Measurements from ENCODE around the gene CD70.
"Not testable (repeated sequence)": the region's sequence is repeated elsewhere in the genome, so short reads cannot be mapped to it uniquely, and the experiment has no call there.

Gene CD70

DNA sequence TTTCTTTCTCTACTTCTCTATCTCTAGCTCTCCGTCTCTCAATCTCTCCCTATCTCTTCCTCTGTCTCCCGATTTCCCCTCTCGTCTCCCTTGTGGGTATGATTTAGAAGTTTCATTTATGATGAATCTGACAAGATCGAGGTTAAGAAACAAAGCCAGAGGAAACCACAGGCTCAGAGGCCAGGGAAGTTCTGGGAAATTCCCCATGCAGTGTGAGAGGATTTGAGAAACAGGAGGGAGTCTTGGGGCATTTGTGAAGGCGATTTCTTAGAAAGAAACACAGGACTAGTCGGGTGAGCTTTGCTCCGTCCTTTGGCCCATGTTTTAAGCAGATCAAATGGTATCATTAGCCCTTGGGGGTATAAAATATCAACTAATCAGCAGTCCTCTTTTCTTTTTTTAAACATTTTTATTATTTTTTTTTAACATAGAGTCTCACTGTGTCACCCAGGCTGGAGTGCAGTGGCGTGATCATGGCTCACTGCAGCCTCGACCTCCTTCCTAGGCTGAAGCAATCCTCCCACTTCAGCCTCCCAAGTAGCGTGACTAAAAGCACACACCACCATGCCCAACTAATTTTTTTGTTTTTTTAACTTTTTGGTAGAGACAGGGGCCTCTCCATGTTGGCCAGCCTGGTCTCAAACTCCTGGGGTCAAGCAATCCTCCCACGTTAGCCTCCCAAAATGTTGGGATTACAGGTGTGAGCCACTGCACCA is 34.3 kb downstream of the CD70 start:
- Histone ChIP-seq H3K9ac (ENCODE audit: low read depth, low read length) (no peak overlapping the region), H3K9me3 (ENCODE audit: control insufficient read depth, insufficient read depth, low read length) (no peaks in the 10 kb centered on the region), H3K4me1 (ENCODE audit: control insufficient read depth, insufficient read depth, low read length) (no peaks in the 10 kb centered on the region), H3K4me3 (ENCODE audit: low read depth, low read length) (no peak overlapping the region), H3K36me3 (ENCODE audit: control insufficient read depth, insufficient read depth, low read length) (no peaks in the 10 kb centered on the region), H3K27me3 (ENCODE audit: control insufficient read depth, insufficient read depth, low read length) (no peaks in the 10 kb centered on the region)

DNA sequence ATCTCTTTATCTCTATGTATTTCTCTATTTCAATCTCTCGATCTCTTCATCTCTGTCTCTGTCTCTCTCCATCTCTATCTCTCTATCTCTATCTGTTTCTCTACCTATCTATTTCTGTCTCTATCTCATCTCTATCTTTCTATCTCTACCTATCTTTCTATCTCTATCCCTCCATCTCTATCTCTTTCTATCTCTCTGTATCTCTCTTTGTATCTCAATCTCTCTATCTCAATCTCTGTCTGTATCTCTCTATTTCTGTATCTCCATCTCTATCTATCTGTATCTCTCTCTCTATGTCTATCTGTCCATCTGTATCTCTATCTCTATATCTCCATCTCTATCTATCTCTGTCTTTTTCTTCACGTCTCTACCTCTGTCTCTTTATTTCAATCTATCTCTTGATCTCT is 34.9 kb downstream of the CD70 start:
- Histone ChIP-seq H3K4me1 (ENCODE audit: control insufficient read depth, insufficient read depth, low read length) (peaks cover 5% of the 10 kb centered on the region), H3K27me3 (ENCODE audit: control insufficient read depth, insufficient read depth, low read length) (no peaks in the 10 kb centered on the region), H3K9me3 (ENCODE audit: control insufficient read depth, insufficient read depth, low read length) (no peaks in the 10 kb centered on the region), H3K36me3 (ENCODE audit: control insufficient read depth, insufficient read depth, low read length) (no peaks in the 10 kb centered on the region), H3K9ac (ENCODE audit: low read depth, low read length) (no peak overlapping the region), H3K4me3 (ENCODE audit: low read depth, low read length) (no peak overlapping the region)

DNA sequence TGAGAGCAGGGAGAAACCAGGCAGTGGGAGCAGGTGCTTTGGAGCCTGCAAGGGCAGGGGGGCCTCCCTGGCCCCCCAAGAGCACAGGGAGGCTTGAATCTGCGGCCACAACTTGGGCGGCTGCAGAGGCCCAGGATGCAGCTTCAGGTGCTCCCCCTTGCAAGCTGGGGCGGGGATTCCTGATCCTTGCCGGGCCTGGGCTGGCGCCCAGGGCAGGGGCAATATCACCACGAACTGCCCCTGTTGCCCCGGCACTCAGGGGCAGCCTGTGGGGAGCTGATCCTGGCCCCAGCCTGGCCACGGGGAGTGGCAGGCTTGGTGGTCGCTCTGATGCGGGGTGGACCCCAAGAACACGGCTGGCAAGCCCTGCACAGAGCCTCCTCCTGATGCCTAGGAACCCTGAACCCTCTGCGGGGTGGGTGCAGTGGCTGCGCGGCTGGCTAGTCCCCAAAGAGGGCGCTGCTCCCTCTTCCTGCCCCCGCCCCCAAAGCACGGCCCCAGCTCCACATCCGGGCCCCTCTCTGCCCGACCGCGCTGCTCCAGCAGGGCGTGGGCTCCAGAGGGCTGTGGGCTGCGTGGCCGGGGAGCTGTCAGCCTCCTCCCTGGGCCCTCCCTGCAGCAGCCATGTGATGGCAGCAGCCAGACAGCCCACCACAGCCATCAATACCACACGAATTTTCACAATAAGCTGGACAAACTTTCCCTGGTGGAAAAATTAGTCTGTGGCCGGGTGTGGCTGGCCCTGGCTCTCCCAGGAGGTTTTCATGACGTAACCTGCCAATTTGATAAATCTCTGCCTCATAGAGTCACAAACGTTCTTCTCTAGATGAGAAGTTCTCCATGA is 39.1 kb downstream of the CD70 start:
- Histone ChIP-seq H3K9ac (ENCODE audit: low read depth, low read length) (peak overlapping the region; percentile 47), H3K9me3 (ENCODE audit: control insufficient read depth, insufficient read depth, low read length) (peaks cover 2% of the 10 kb centered on the region), H3K27me3 (ENCODE audit: control insufficient read depth, insufficient read depth, low read length) (no peaks in the 10 kb centered on the region), H3K36me3 (ENCODE audit: control insufficient read depth, insufficient read depth, low read length) (no peaks in the 10 kb centered on the region), H3K4me3 (ENCODE audit: low read depth, low read length) (no peak overlapping the region), H3K4me1 (ENCODE audit: control insufficient read depth, insufficient read depth, low read length) (peaks cover 5% of the 10 kb centered on the region)

- peaks cover 2% of the 10 kb centered on the region for H3K9me3 ChIP-seq (ENCODE audit: control insufficient read depth, insufficient read depth, low read length)
- H3K27me3 ChIP-seq (ENCODE audit: control insufficient read depth, insufficient read depth, low read length) = no peaks in the 10 kb centered on the region
- H3K36me3 ChIP-seq (ENCODE audit: control insufficient read depth, insufficient read depth, low read length) = no peaks in the 10 kb centered on the region
- H3K4me1 ChIP-seq (ENCODE audit: control insufficient read depth, insufficient read depth, low read length) = peaks cover 5% of the 10 kb centered on the region
- H3K4me3 ChIP-seq (ENCODE audit: low read depth, low read length) = no peak overlapping the region
- H3K9ac ChIP-seq (ENCODE audit: low read depth, low read length) = no peak overlapping the region
Measured at GRCh38 chr19:6551091-6551490, 39.9 kb downstream of the CD70 start.

- not testable (repeated sequence) for H3K4me3 ChIP-seq (ENCODE audit: low read depth, low read length); H3K9ac ChIP-seq (ENCODE audit: low read depth, low read length); H3K4me1 ChIP-seq (ENCODE audit: control insufficient read depth, insufficient read depth, low read length); H3K36me3 ChIP-seq (ENCODE audit: control insufficient read depth, insufficient read depth, low read length); H3K27me3 ChIP-seq (ENCODE audit: control insufficient read depth, insufficient read depth, low read length); H3K9me3 ChIP-seq (ENCODE audit: control insufficient read depth, insufficient read depth, low read length)
Measured at GRCh38 chr19:6550679-6551078, 40.3 kb downstream of the CD70 start.

GRCh38 chr19:6543866-6544347 is 47.0 kb downstream of the CD70 start:
- Histone ChIP-seq H3K27me3 (ENCODE audit: control insufficient read depth, insufficient read depth, low read length) (no peaks in the 10 kb centered on the region), H3K36me3 (ENCODE audit: control insufficient read depth, insufficient read depth, low read length) (no peaks in the 10 kb centered on the region), H3K4me3 (ENCODE audit: low read depth, low read length) (no peak overlapping the region), H3K9ac (ENCODE audit: low read depth, low read length) (no peak overlapping the region), H3K9me3 (ENCODE audit: control insufficient read depth, insufficient read depth, low read length) (peaks cover 2% of the 10 kb centered on the region), H3K4me1 (ENCODE audit: control insufficient read depth, insufficient read depth, low read length) (no peaks in the 10 kb centered on the region)

GRCh38 chr19:6540918-6541689 is 49.8 kb downstream of the CD70 start:
- Histone ChIP-seq H3K9ac (ENCODE audit: low read depth, low read length) (no peak overlapping the region), H3K9me3 (ENCODE audit: control insufficient read depth, insufficient read depth, low read length) (no peaks in the 10 kb centered on the region), H3K27me3 (ENCODE audit: control insufficient read depth, insufficient read depth, low read length) (no peaks in the 10 kb centered on the region), H3K4me1 (ENCODE audit: control insufficient read depth, insufficient read depth, low read length) (no peaks in the 10 kb centered on the region), H3K4me3 (ENCODE audit: low read depth, low read length) (no peak overlapping the region), H3K36me3 (ENCODE audit: control insufficient read depth, insufficient read depth, low read length) (no peaks in the 10 kb centered on the region)

DNA sequence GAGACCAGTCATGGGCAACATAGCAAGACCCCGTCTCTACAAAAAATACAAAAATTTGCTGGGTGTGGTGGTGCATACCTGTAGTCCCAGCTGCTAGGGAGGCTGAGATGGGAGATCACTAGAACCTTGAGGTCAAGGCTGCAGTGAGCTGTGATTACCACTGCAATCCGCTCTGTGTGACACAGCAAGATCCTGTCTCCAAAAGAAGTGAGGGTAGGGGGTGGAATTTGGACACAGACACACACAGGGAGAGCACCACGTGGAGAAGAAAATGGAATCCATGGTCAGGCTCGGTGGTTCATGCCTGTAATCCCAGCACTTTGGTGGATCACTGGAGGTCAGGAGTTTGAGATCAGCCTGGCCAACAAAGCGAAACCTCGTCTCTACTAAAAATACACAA is 51.4 kb downstream of the CD70 start:
- H3K4me3 ChIP-seq (ENCODE audit: low read depth, low read length) = no peak overlapping the region
- H3K27me3 ChIP-seq (ENCODE audit: control insufficient read depth, insufficient read depth, low read length) = peaks cover 5% of the 10 kb centered on the region
- no peak overlapping the region for H3K9ac ChIP-seq (ENCODE audit: low read depth, low read length)

More for the DNA sequence above, 51.4 kb downstream of the CD70 start:
- H3K4me1 ChIP-seq (ENCODE audit: control insufficient read depth, insufficient read depth, low read length) = no peaks in the 10 kb centered on the region
- H3K36me3 ChIP-seq (ENCODE audit: control insufficient read depth, insufficient read depth, low read length) = no peaks in the 10 kb centered on the region
- no peaks in the 10 kb centered on the region for H3K9me3 ChIP-seq (ENCODE audit: control insufficient read depth, insufficient read depth, low read length)

All from iPS-15b (cell line).